HepG2 (cell line): ENCODE results near the gene CHPF. TPM values are rescaled to one million over a fixed set of nuclear protein-coding genes. Genes with fewer than 3 reads are reported as not detected.
A peak's percentile ranks its signal among the peaks of the same experiment; 100 is the strongest.

Experiments used
- BATF2 ChIP-seq: sonication (generic); formaldehyde crosslinking; IDR thresholded peaks from 2 replicates; pipeline ENCODE4 v1.8.0; 2022; ENCODE audit warnings: mild to moderate bottlenecking, missing genetic modification reagents, moderate library complexity
- FOSL2 ChIP-seq: sonication (generic); formaldehyde crosslinking; IDR thresholded peaks from 2 replicates; pipeline ENCODE4 v1.4.0; 2020; ENCODE audit warnings: missing genetic modification reagents
- JUND ChIP-seq: sonication (generic); formaldehyde crosslinking; IDR thresholded peaks from 2 replicates; pipeline ENCODE4 v1.8.0; 2022; ENCODE audit warnings: mild to moderate bottlenecking, missing genetic modification reagents
- KDM2A ChIP-seq: sonication (generic); formaldehyde crosslinking; IDR thresholded peaks from 2 replicates; pipeline ENCODE4 v1.4.0; 2020; ENCODE audit warnings: low read depth, missing genetic modification reagents, borderline replicate concordance
- MBNL3 ChIP-seq: fragments of 250-450 bp; sonication (Bioruptor Pico); conservative IDR thresholded peaks from 2 replicates; pipeline ENCODE4 v1.8.0; 2022; ENCODE audit warnings: mild to moderate bottlenecking, inconsistent platforms
- MTA3 ChIP-seq: sonication (generic); formaldehyde crosslinking; IDR thresholded peaks from 2 replicates; pipeline ENCODE4 v1.4.0; 2020; ENCODE audit warnings: missing genetic modification reagents
- NRL ChIP-seq: sonication (generic); formaldehyde crosslinking; IDR thresholded peaks from 2 replicates; pipeline ENCODE4 v1.5.0; 2020; ENCODE audit warnings: missing genetic modification reagents, mild to moderate bottlenecking, moderate library complexity, borderline replicate concordance
- RAD21 ChIP-seq: fragments of 450-650 bp; formaldehyde crosslinking; IDR thresholded peaks from 2 replicates; pipeline ENCODE4 v1.5.0; 2020; ENCODE audit warnings: mild to moderate bottlenecking
- RNF2 ChIP-seq: fragments of 450-650 bp; conservative IDR thresholded peaks from 2 replicates; pipeline ENCODE4 v1.6.1; 2016; ENCODE audit warnings: low read depth
- SIN3A ChIP-seq: IDR thresholded peaks from 2 replicates; pipeline ENCODE4 v1.6.1; 2011; ENCODE audit warnings: low read depth, mild to moderate bottlenecking, control low read depth, low read length, borderline replicate concordance
- ZMAT3 ChIP-seq: sonication (generic); formaldehyde crosslinking; conservative IDR thresholded peaks from 2 replicates; pipeline ENCODE4 v1.7.0; 2021; ENCODE audit warnings: missing genetic modification reagents
- ZNF10 ChIP-seq: sonication (generic); formaldehyde crosslinking; IDR thresholded peaks from 2 replicates; pipeline ENCODE4 v1.4.0; 2020; ENCODE audit warnings: mild to moderate bottlenecking, low read depth, missing genetic modification reagents, borderline replicate concordance
- ZNF20 ChIP-seq: sonication (generic); formaldehyde crosslinking; IDR thresholded peaks from 2 replicates; pipeline ENCODE4 v1.4.0; 2020; ENCODE audit warnings: mild to moderate bottlenecking, moderate library complexity, missing genetic modification reagents
- ZNF687 ChIP-seq: sonication (generic); formaldehyde crosslinking; IDR thresholded peaks from 2 replicates; pipeline ENCODE4 v1.5.1; 2020; ENCODE audit warnings: mild to moderate bottlenecking, missing genetic modification reagents, moderate library complexity
- ZNF703 ChIP-seq: sonication (generic); formaldehyde crosslinking; IDR thresholded peaks from 2 replicates; pipeline ENCODE4 v1.5.1; 2020; ENCODE audit warnings: missing genetic modification reagents, mild to moderate bottlenecking, moderate library complexity, borderline replicate concordance
- ZNF816 ChIP-seq: sonication (generic); formaldehyde crosslinking; IDR thresholded peaks from 2 replicates; pipeline ENCODE4 v1.8.0; 2022; ENCODE audit warnings: missing genetic modification reagents, mild to moderate bottlenecking, borderline replicate concordance
- ZSCAN21 ChIP-seq: sonication (generic); formaldehyde crosslinking; IDR thresholded peaks from 2 replicates; pipeline ENCODE4 v1.8.0; 2022; ENCODE audit warnings: mild to moderate bottlenecking, missing genetic modification reagents, moderate library complexity, borderline replicate concordance
- ZSCAN9 ChIP-seq: IDR thresholded peaks from 2 replicates; pipeline ENCODE4 v1.6.1; 2016; ENCODE audit warnings: borderline replicate concordance
- polyA plus RNA-seq, 8 experiments: library from polyadenylated mRNA; depleted of rRNA in 3 of 8; stranded (reverse) in 7 of 8; unstranded in 1 of 8; fragments of >200 nt; fragmentation: Illumina TruSeq in 4 of 8; extraction: Trizol in 4 of 8; gene quantifications; 2 replicates each; pipeline versions ENCODE4 v1.2.1 to v1.2.3, GENCODE V29; 2011 to 2016; ENCODE audit warnings: low read depth in 4 of 8, missing spikeins in 1 of 8, mixed read lengths in 1 of 8; ENCODE audit not compliant: insufficient read depth in 1 of 8
- total RNA-seq, 5 experiments: library from RNA; depleted of rRNA; stranded (reverse); fragments of >200 nt; fragmentation: Illumina TruSeq; extraction: Trizol; gene quantifications; 2 replicates each; pipeline ENCODE4 v1.2.3, GENCODE V29; 2016; ENCODE audit warnings: low read depth in 1 of 5
- TF ChIP-seq, protein P1 (sequence below): sonication (generic); formaldehyde crosslinking; IDR thresholded peaks from 2 replicates; pipeline ENCODE4 v1.8.0; 2023; ENCODE audit warnings: mild to moderate bottlenecking, missing genetic modification reagents
- TF ChIP-seq, protein P2 (sequence below): sonication (generic); formaldehyde crosslinking; IDR thresholded peaks from 2 replicates; pipeline ENCODE4 v1.4.0; 2020; ENCODE audit warnings: missing genetic modification reagents
- TF ChIP-seq, protein P3 (sequence below): IDR thresholded peaks from 2 replicates; pipeline ENCODE4 v1.6.1; 2016; ENCODE audit warnings: missing compliant biosample characterization, missing genetic modification reagents, borderline replicate concordance

Gene CHPF
- total and polyA plus RNA-seq, 2 of the 13 experiments (the other 11 are each of a cell fraction or from before 2014, with no cell fraction given): 79.6 to 111 TPM

DNA sequence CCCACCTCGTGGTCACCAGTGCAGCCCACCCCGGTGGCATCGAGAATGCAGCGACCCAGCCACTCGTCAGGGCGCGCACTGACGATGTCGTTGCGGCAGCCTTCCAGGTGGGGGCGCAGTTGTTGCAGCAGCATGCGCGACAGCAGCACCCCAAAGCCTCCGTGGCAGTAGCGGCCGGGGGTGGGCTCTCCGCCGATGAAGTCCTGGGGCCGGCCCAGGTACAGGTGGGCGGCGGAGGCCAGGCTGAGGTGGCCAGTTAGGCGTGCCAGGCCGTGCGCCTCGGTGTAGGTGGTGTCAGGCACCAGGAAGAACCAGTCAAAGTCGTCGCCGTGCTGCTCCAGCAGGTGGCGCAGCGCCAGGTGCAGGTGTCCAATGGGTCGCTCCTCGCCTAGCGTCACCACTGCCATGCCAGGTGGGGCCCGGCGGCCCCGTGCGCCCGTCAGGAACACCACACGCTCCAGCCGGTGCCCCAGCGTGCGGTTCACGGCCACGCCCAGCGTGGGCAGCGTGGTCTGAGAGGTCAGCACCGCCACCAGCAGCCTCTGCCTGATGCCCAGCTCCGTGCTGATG lies 1.9 kb downstream of the CHPF start (continued):
- no peak for TF ChIP-seq ZNF20 (CRISPR knock-in tag)
- TF ChIP-seq MBNL3 (CRISPR knock-in tag): no peak
- no peak for TF ChIP-seq ZNF816
- TF ChIP-seq SIN3A: peak; percentile 64; the same call in 1 of the 2 replicates
- TF ChIP-seq ZNF10 (CRISPR knock-in tag): no peak
- TF ChIP-seq ZMAT3: peak; percentile 75; the same call in 1 of the 2 replicates
- TF ChIP-seq, protein P1, sequence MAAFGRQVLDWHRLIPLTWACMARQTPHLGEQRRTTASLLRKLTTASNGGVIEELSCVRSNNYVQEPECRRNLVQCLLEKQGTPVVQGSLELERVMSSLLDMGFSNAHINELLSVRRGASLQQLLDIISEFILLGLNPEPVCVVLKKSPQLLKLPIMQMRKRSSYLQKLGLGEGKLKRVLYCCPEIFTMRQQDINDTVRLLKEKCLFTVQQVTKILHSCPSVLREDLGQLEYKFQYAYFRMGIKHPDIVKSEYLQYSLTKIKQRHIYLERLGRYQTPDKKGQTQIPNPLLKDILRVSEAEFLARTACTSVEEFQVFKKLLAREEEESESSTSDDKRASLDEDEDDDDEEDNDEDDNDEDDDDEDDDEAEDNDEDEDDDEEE: peak; percentile 95; the same call in 1 of the 2 replicates
- TF ChIP-seq, protein P2, sequence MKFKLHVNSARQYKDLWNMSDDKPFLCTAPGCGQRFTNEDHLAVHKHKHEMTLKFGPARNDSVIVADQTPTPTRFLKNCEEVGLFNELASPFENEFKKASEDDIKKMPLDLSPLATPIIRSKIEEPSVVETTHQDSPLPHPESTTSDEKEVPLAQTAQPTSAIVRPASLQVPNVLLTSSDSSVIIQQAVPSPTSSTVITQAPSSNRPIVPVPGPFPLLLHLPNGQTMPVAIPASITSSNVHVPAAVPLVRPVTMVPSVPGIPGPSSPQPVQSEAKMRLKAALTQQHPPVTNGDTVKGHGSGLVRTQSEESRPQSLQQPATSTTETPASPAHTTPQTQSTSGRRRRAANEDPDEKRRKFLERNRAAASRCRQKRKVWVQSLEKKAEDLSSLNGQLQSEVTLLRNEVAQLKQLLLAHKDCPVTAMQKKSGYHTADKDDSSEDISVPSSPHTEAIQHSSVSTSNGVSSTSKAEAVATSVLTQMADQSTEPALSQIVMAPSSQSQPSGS (CRISPR knock-in tag): peak; percentile 78
- TF ChIP-seq NRL (CRISPR knock-in tag): peak; percentile 93
- TF ChIP-seq ZNF703: no peak
- TF ChIP-seq, protein P3, sequence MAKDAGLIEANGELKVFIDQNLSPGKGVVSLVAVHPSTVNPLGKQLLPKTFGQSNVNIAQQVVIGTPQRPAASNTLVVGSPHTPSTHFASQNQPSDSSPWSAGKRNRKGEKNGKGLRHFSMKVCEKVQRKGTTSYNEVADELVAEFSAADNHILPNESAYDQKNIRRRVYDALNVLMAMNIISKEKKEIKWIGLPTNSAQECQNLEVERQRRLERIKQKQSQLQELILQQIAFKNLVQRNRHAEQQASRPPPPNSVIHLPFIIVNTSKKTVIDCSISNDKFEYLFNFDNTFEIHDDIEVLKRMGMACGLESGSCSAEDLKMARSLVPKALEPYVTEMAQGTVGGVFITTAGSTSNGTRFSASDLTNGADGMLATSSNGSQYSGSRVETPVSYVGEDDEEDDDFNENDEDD (CRISPR knock-in tag): peak; percentile 45; the same call in 1 of the 2 replicates
- TF ChIP-seq RNF2: peak; percentile 64; the same call in 1 of the 2 replicates
- no peak; the same call in 1 of the 2 replicates for TF ChIP-seq FOSL2 (CRISPR knock-in tag)
- TF ChIP-seq ZNF687 (CRISPR knock-in tag): peak; percentile 97
- TF ChIP-seq JUND (CRISPR knock-in tag): peak; percentile 66; the same call in 1 of the 2 replicates
- peak; percentile 61; the same call in 1 of the 2 replicates for TF ChIP-seq BATF2 (CRISPR knock-in tag)
- peak; percentile 90 for TF ChIP-seq ZSCAN21 (CRISPR knock-in tag)
- no peak for TF ChIP-seq MTA3
- TF ChIP-seq KDM2A (CRISPR knock-in tag): peak; percentile 91
- peak; percentile 65; the same call in 1 of the 2 replicates for TF ChIP-seq ZSCAN9 (CRISPR knock-in tag)
- peak; percentile 99 for TF ChIP-seq RAD21 (CRISPR knock-in tag)
